RCC 7860 (cell line): ENCODE results near the gene MARS2.
A peak's percentile ranks its signal among the peaks of the same experiment; 100 is the strongest.
"Not testable (repeated sequence)": the region's sequence is repeated elsewhere in the genome, so short reads cannot be mapped to it uniquely, and the experiment has no call there.

Source experiments
- DNase-seq: peaks from one replicate; pipeline ENCODE4 v3.0.0-alpha.2; 2015; ENCODE audit warnings: low spot score
- FAIRE-seq: peaks from 2 replicates; lab custom pipeline; 2012; peaks lifted over from hg19 to GRCh38; lab: Jason Lieb, UNC

The MARS2 gene

GRCh38 chr2:197705121-197705911 lies at the start of gene MARS2:
MARS2 (plus strand) TSS chr2:197705369; CDS start chr2:197705406, 37 bp downstream.
- DNase-seq (peak; percentile 84), FAIRE-seq (no peak)

GRCh38 chr2:197657562-197657961 lies 47.6 kb upstream of the MARS2 start:
- no peak for DNase-seq
- FAIRE-seq: no peak

- FAIRE-seq (no peak), DNase-seq (no peak)
Observed at GRCh38 chr2:197661626-197662025, 43.5 kb upstream of the MARS2 start.

GRCh38 chr2:197666277-197666676 lies 38.9 kb upstream of the MARS2 start:
- FAIRE-seq: no peak
- DNase-seq: no peak

- FAIRE-seq (no peak), DNase-seq (no peak)
Observed at GRCh38 chr2:197668296-197668695, 36.9 kb upstream of the MARS2 start.

GRCh38 chr2:197669077-197669476 lies 36.1 kb upstream of the MARS2 start:
- no peak for FAIRE-seq
- no peak for DNase-seq

GRCh38 chr2:197672371-197672893 lies 32.7 kb upstream of the MARS2 start:
- DNase-seq (peak; percentile 17), FAIRE-seq (no peak)

GRCh38 chr2:197673106-197673505 lies 32.1 kb upstream of the MARS2 start:
- no peak for FAIRE-seq

GRCh38 chr2:197673606-197674005 lies 31.6 kb upstream of the MARS2 start:
- no peak for FAIRE-seq
- no peak for DNase-seq

More at GRCh38 chr2:197673106-197673505, 32.1 kb upstream of the MARS2 start:
- no peak for DNase-seq

GRCh38 chr2:197674060-197674459 lies 31.1 kb upstream of the MARS2 start:
- DNase-seq: no peak
- FAIRE-seq: no peak

- FAIRE-seq (no peak), DNase-seq (no peak)
Observed at GRCh38 chr2:197674591-197674990, 30.6 kb upstream of the MARS2 start.

GRCh38 chr2:197675246-197675645 lies 29.9 kb upstream of the MARS2 start, which contains the start of gene RFTN2:
RFTN2 (minus strand) TSS chr2:197675587; CDS start chr2:197675458, 129 bp downstream.
- DNase-seq: no peak
- FAIRE-seq: no peak

GRCh38 chr2:197675711-197676188 lies 29.4 kb upstream of the MARS2 start:
- DNase-seq (no peak), FAIRE-seq (no peak)

- DNase-seq (no peak), FAIRE-seq (no peak)
Observed at GRCh38 chr2:197677056-197677455, 28.1 kb upstream of the MARS2 start.

GRCh38 chr2:197677483-197677882 lies 27.7 kb upstream of the MARS2 start:
- DNase-seq (no peak), FAIRE-seq (no peak)

- DNase-seq, FAIRE-seq: not testable (repeated sequence)
Observed at GRCh38 chr2:197695206-197695605, 10.0 kb upstream of the MARS2 start.

- FAIRE-seq, DNase-seq: not testable (repeated sequence)
Observed at GRCh38 chr2:197695971-197696370, 9.2 kb upstream of the MARS2 start.

- not testable (repeated sequence) for DNase-seq, FAIRE-seq
Observed at GRCh38 chr2:197696571-197696970, 8.6 kb upstream of the MARS2 start.

- FAIRE-seq, DNase-seq: not testable (repeated sequence)
Observed at GRCh38 chr2:197699724-197700123, 5.4 kb upstream of the MARS2 start.

- FAIRE-seq: no peak
- no peak for DNase-seq
Observed at GRCh38 chr2:197700960-197701359, 4.2 kb upstream of the MARS2 start.

GRCh38 chr2:197704434-197705120 lies 592 bp upstream of the MARS2 start:
- no peak for DNase-seq
- FAIRE-seq: no peak
